Measurements from ENCODE around the gene UBXN2A. TPM values are rescaled to one million over a fixed set of nuclear protein-coding genes. Genes with fewer than 3 reads are reported as not detected.

UBXN2A gene, protein sequence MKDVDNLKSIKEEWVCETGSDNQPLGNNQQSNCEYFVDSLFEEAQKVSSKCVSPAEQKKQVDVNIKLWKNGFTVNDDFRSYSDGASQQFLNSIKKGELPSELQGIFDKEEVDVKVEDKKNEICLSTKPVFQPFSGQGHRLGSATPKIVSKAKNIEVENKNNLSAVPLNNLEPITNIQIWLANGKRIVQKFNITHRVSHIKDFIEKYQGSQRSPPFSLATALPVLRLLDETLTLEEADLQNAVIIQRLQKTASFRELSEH
- total RNA-seq = 10 to 100 TPM in 1 of 2 donors, 1 to 10 TPM in 1; 10.0 to 17.3 TPM

DNA sequence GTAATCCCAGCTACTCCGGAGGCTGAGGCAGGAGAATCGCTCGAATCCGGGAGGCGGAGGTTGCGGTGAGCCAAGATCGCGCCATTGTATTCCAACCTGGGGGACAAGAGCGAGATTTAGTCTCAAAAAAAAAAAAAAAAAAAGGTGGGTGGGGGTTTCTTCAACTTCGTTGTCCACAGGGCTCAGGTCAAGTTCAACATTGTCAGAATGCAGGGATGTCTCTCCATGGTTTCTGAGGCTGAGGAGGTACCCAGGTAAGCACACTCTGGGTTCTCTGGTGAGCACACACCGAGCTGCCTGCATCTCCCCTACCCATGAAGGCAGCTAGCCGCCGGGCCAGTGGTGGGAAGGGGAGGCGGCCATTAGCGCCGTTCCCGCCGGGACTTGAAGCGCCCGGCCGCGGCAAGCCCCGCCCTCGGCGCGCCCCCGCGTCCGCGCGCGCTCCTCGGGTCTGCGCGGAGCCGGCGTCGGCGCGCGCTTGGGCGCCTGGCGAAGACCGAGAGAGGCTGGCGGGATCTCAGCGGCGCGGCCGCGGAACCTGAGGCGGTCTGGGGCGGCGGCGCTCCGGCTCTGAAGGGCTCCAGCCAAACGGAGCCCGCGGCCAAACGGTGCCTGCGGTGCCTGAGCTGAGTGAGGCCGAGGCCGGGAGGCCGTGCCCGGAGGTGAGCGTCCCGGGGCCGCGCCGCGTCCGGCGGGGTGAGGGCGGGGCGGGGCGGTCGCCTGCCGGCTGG lies at the start of gene UBXN2A:
Gene UBXN2A, plus strand, starts transcription at position 477 of the 731 bp plus-strand sequence. CDS start 17,852 bp downstream, outside the sequence.
- peak within 1 kb of the TSS; percentile 95 for H3K27ac ChIP-seq
- intact Hi-C loops (cut with DNase I) = no loop called here
- no peaks in the 10 kb centered on the region for H3K9me3 ChIP-seq

DNA sequence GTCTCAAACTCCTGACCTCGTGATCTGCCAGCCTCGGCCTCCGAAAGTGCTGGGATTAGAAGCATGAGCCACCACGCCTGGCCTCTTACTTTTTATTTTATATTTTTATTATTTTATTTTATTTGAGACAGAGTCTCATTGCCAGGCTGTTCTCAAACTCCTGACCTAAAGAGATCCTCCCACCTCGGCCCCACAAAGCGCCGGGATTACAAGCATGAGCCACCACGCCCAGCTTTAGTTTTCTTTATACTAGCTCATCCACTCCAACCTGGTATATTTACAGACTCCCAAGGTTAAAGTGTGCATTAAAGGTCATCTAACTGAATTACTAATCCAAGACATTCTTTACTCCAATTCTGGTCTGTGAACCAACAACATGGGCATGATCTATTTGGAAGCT lies 40.1 kb upstream of the UBXN2A start:
- TF ChIP-seq, protein P1, sequence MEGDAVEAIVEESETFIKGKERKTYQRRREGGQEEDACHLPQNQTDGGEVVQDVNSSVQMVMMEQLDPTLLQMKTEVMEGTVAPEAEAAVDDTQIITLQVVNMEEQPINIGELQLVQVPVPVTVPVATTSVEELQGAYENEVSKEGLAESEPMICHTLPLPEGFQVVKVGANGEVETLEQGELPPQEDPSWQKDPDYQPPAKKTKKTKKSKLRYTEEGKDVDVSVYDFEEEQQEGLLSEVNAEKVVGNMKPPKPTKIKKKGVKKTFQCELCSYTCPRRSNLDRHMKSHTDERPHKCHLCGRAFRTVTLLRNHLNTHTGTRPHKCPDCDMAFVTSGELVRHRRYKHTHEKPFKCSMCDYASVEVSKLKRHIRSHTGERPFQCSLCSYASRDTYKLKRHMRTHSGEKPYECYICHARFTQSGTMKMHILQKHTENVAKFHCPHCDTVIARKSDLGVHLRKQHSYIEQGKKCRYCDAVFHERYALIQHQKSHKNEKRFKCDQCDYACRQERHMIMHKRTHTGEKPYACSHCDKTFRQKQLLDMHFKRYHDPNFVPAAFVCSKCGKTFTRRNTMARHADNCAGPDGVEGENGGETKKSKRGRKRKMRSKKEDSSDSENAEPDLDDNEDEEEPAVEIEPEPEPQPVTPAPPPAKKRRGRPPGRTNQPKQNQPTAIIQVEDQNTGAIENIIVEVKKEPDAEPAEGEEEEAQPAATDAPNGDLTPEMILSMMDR (IDR thresholded peaks at IDR 0.05) = no peak
- Histone ChIP-seq H3K4me3 (no peak overlapping the region), H3K9me3 (no peaks in the 10 kb centered on the region), H3K27ac (no peak overlapping the region), H3K27me3 (no peaks in the 10 kb centered on the region), H3K4me1 (no peaks in the 10 kb centered on the region), H3K36me3 (no peaks in the 10 kb centered on the region), H3K9ac (ENCODE audit: low read depth in 2 of 2, low read length in 2 of 2) (peak overlapping the region in 1 of 2 donors; percentile 40)
- intact Hi-C loops (cut with DNase I) = no loop called here
- peak; percentile 31 for DNase-seq

More for the DNA sequence above, at the start of gene UBXN2A:
- DNase-seq = peak; percentile 74
- Histone ChIP-seq H3K4me1 (peaks cover 6% of the 10 kb centered on the region), H3K9ac (ENCODE audit: low read depth in 2 of 2, low read length in 2 of 2) (peak within 1 kb of the TSS; percentile 86 to 90), H3K27me3 (no peaks in the 10 kb centered on the region), H3K4me3 (peak within 1 kb of the TSS; percentile 74), H3K36me3 (no peaks in the 10 kb centered on the region)
- TF ChIP-seq, protein P1 (IDR thresholded peaks at IDR 0.05) = no peak

DNA sequence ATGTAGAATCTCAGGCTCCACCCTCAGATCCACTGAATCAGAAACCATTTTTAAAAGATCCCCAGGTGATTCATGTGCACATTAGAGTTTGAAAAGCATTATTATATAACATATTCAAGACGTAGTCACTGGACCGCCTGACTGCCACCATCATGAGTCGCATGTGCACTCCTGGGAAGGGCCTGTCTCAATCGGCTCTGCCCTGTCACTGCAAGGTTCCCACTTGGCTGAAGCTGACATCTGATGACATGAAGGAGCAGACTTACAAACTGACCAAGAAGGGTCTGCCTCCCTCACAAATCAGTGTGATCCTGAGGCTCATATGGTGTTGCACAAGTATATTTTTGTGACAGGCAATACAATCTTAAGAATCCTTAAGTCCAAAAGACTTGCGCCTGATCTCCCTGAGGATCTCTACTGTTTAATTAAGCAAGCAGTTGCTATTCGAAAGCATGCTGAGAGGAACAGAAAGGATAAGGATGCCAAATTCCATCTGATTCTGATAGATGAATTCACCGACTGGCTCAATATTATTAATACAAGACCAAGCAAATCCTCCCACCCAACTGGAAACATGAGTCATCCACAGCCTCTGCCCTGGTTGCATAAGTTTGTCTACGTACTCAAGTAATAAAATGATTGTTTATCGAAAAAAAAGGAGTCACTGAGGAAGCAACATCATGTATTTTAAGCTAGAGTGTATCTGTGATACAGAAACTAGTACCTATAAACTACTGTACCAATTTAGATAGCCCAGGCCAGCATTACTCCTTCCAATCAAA lies 39.5 kb upstream of the UBXN2A start:
- Histone ChIP-seq H3K27ac (no peak overlapping the region), H3K36me3 (no peaks in the 10 kb centered on the region), H3K27me3 (no peaks in the 10 kb centered on the region), H3K9me3 (no peaks in the 10 kb centered on the region), H3K9ac (ENCODE audit: low read depth in 2 of 2, low read length in 2 of 2) (peak overlapping the region in 1 of 2 donors; percentile 40), H3K4me3 (no peak overlapping the region), H3K4me1 (no peaks in the 10 kb centered on the region)
- TF ChIP-seq, protein P1 (IDR thresholded peaks at IDR 0.05) = no peak
- DNase-seq = peak; percentile 35
- intact Hi-C loops (cut with DNase I) = no loop called here

DNA sequence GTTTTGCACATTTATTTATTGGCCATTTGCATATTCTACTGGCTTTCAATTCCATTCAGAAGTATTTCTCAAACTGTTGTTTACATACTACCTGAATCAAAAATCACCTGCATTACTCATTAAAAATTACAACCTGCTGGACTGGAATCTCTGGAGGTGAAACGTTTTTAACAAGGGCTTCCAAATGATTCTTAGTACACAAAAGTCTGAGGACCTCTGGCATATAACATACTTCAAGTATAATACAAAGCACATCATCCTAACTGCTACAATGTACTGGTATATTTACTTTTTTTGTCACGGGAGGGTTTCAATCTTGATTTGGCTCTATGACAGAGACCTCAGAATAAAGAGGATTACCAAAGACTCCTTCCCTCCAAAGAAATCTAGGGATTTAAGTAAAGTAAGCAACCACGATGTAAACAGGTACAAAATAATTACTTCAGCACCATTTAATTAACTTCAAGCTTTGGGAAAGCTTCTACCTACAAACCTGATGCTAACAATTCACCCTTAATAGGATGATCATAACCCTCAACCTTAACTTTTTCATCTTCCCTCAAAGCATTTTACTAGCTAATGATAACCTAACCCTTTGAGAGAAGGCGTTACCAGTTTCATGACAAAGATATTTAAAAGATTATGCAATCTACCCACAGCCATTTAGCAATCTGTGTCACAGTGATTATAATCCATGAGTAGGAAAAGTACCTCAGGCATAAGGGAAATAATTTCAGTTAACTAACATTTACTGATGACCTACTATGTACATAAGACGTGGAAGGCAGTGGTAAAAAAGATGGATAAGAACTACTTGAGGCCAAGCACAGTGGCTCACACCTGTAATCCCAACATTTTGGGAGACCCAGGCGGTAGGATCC lies 38.1 kb upstream of the UBXN2A start:
- intact Hi-C loops (cut with DNase I) = no loop called here
- Histone ChIP-seq H3K9me3 (no peaks in the 10 kb centered on the region), H3K27me3 (no peaks in the 10 kb centered on the region), H3K4me3 (no peak overlapping the region), H3K4me1 (no peaks in the 10 kb centered on the region), H3K27ac (no peak overlapping the region), H3K36me3 (no peaks in the 10 kb centered on the region), H3K9ac (ENCODE audit: low read depth in 2 of 2, low read length in 2 of 2) (no peak overlapping the region)
- TF ChIP-seq, protein P1 (IDR thresholded peaks at IDR 0.05) = no peak
- no peak for DNase-seq

Measured in colonic mucosa (tissue), 4 donors.